Type B pancreatic cell (in vitro differentiated cells): Measurements from ENCODE around the gene CTCF. TPM values are rescaled to one million over a fixed set of nuclear protein-coding genes. Genes with fewer than 3 reads are reported as not detected.

Source experiments
- DNase-seq: peaks from one replicate; pipeline ENCODE4 v3.0.0; 2021; ENCODE audit warnings: mixed read lengths; ENCODE audit not compliant: unreplicated experiment; ENCODE audit errors: extremely low spot score
- H3K27ac Mint-ChIP-seq: 2 replicates; pipeline ENCODE4 v1.8.0; 2021; ENCODE audit warnings: mild to moderate bottlenecking, mixed read lengths
- H3K27me3 Mint-ChIP-seq: 2 replicates; pipeline ENCODE4 v1.8.0; 2021; ENCODE audit warnings: mixed read lengths
- H3K36me3 Mint-ChIP-seq: 2 replicates; pipeline ENCODE4 v1.8.0; 2021; ENCODE audit warnings: mixed read lengths
- H3K4me1 Mint-ChIP-seq: one replicate; pipeline ENCODE4 v1.8.0; 2021; ENCODE audit warnings: mixed read lengths; ENCODE audit not compliant: unreplicated experiment
- H3K4me3 Mint-ChIP-seq: 2 replicates; pipeline ENCODE4 v1.8.0; 2021; ENCODE audit warnings: mild to moderate bottlenecking, mixed read lengths
- H3K9me3 Mint-ChIP-seq: 2 replicates; pipeline ENCODE4 v1.8.0; 2021; ENCODE audit warnings: mixed read lengths
- total RNA-seq: library from RNA; stranded (reverse); gene quantifications from 2 replicates; pipeline ENCODE4 v1.2.1, GENCODE V29; 2021; ENCODE audit warnings: low replicate concordance
- TF ChIP-seq, protein P1 (sequence below): fragments of 200-600 bp; sonication (generic); conservative IDR thresholded peaks from 2 replicates; pipeline ENCODE4 v1.5.0; 2021; ENCODE audit warnings: antibody characterized with exemption, mild to moderate bottlenecking

CTCF gene
- total RNA-seq, 1 donor from 2014 or later: 57.8 TPM

- DNase-seq: no peak
- Mint-ChIP-seq H3K27me3 (no peaks in the 10 kb centered on the region), H3K9me3 (no peaks in the 10 kb centered on the region), H3K27ac (no peak overlapping the region), H3K4me3 (no peak overlapping the region), H3K4me1 (peaks cover 20% of the 10 kb centered on the region), H3K36me3 (peaks cover 17% of the 10 kb centered on the region)
- TF ChIP-seq, protein P1, sequence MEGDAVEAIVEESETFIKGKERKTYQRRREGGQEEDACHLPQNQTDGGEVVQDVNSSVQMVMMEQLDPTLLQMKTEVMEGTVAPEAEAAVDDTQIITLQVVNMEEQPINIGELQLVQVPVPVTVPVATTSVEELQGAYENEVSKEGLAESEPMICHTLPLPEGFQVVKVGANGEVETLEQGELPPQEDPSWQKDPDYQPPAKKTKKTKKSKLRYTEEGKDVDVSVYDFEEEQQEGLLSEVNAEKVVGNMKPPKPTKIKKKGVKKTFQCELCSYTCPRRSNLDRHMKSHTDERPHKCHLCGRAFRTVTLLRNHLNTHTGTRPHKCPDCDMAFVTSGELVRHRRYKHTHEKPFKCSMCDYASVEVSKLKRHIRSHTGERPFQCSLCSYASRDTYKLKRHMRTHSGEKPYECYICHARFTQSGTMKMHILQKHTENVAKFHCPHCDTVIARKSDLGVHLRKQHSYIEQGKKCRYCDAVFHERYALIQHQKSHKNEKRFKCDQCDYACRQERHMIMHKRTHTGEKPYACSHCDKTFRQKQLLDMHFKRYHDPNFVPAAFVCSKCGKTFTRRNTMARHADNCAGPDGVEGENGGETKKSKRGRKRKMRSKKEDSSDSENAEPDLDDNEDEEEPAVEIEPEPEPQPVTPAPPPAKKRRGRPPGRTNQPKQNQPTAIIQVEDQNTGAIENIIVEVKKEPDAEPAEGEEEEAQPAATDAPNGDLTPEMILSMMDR: no peak
These were observed 36.2 kb downstream of the CTCF start for GRCh38 chr16:67598527-67598926.

DNA sequence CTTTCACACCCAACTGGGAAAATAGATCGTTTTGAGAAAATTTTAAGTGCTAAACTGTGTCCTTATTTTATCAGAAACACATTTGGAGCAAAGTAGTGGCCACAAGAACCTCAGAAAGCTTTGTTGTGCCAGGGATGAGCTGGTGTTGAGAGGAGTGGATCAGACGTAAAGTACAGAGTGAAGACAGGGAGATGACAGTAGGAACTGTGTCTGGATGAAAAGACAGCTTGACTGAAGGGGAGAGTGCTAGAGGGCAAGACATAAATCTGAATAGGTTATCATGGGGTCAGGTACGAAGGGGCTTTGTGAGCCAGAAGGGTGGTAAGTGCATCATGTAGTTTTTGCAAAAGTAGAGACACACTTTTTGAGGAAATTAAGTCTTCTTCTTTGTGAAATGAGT, 43.3 kb downstream of the CTCF start:
- Mint-ChIP-seq H3K36me3 (peaks cover 8% of the 10 kb centered on the region), H3K9me3 (no peaks in the 10 kb centered on the region), H3K4me3 (no peak overlapping the region), H3K27me3 (no peaks in the 10 kb centered on the region), H3K4me1 (peaks cover 10% of the 10 kb centered on the region), H3K27ac (no peak overlapping the region)
- no peak for DNase-seq
- TF ChIP-seq, protein P1: no peak

GRCh38 chr16:67606632-67607031, 44.3 kb downstream of the CTCF start:
- Mint-ChIP-seq H3K4me1 (peaks cover 4% of the 10 kb centered on the region), H3K27ac (no peak overlapping the region), H3K9me3 (no peaks in the 10 kb centered on the region), H3K27me3 (no peaks in the 10 kb centered on the region), H3K36me3 (peaks cover 8% of the 10 kb centered on the region), H3K4me3 (no peak overlapping the region)
- TF ChIP-seq, protein P1: no peak
- DNase-seq: no peak

DNA sequence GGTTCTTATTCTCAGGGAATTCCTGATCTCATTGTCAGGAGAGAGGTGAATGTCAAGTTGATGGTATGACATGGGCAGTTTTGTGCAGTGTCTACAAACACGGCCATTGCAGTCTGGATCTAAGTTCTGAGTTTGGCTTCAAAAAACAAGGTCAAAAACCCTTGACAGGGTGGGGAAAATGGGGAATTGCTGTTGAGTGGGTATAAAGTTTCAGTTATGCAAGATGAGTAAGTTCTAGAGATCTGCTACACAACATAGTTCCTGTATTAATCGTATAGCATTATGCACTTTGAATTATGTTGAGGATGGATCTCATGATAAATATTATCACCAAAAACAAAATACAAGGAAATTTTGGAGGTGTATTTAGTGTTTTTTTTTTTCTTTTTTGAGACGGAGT, 46.0 kb downstream of the CTCF start:
- no peaks in the 10 kb centered on the region for H3K9me3 Mint-ChIP-seq
- H3K4me3 Mint-ChIP-seq: no peak overlapping the region
- H3K27me3 Mint-ChIP-seq: no peaks in the 10 kb centered on the region
- TF ChIP-seq, protein P1: no peak
- H3K36me3 Mint-ChIP-seq: peaks cover 11% of the 10 kb centered on the region
- H3K4me1 Mint-ChIP-seq: peaks cover 4% of the 10 kb centered on the region
- no peak overlapping the region for H3K27ac Mint-ChIP-seq
- no peak for DNase-seq

DNA sequence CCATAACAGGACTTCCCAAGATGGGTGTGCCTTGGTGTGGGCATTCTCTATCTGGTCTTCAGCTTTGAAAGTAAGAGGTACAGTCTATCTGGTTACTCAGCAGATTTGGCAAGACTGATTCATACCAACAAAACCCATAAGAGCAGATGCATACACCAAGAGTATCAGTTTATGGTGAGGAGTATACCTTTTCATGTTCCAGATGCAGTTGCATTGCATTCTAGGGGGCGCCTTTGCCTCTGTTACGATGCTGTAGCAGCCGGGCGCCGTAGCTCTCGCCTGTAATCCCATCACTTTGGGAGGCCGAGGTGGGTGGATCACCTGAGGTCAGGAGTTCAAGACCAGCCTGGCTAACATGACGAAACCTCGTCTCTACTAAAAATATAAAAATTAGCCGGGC, 51.5 kb downstream of the CTCF start:
- no peaks in the 10 kb centered on the region for H3K4me1 Mint-ChIP-seq
- no peak overlapping the region for H3K27ac Mint-ChIP-seq
- TF ChIP-seq, protein P1: no peak
- H3K4me3 Mint-ChIP-seq: no peak overlapping the region
- peaks cover 15% of the 10 kb centered on the region for H3K36me3 Mint-ChIP-seq
- no peaks in the 10 kb centered on the region for H3K9me3 Mint-ChIP-seq
- DNase-seq: no peak
- H3K27me3 Mint-ChIP-seq: no peaks in the 10 kb centered on the region

- DNase-seq: no peak
- H3K27ac Mint-ChIP-seq: no peak overlapping the region
- TF ChIP-seq, protein P1: no peak
- H3K9me3 Mint-ChIP-seq: no peaks in the 10 kb centered on the region
- no peak overlapping the region for H3K4me3 Mint-ChIP-seq
- peaks cover 7% of the 10 kb centered on the region for H3K4me1 Mint-ChIP-seq
- no peaks in the 10 kb centered on the region for H3K27me3 Mint-ChIP-seq
- peaks cover 23% of the 10 kb centered on the region for H3K36me3 Mint-ChIP-seq
These were observed 65.9 kb downstream of the CTCF start for GRCh38 chr16:67628216-67628615.
